Liver (tissue), 9 donors: ENCODE results near the gene APBA2. TPM values are rescaled to one million over a fixed set of nuclear protein-coding genes. Genes with fewer than 3 reads are reported as not detected.

ENCODE experiments used
- DNase-seq: peaks from one replicate; pipeline ENCODE4 v3.0.0-alpha.2; 2017; ENCODE audit warnings: low spot score
- H3K27ac ChIP-seq, 2 donors: one replicate each; pipeline ENCODE4 v1.7.0; 2013; ENCODE audit warnings: inconsistent platforms in 2 of 2, low read length in 2 of 2, control low read depth in 1 of 2, low read depth in 1 of 2, mild to moderate bottlenecking in 1 of 2
- H3K27me3 ChIP-seq, 4 donors: one replicate each; pipeline versions ENCODE4 v1.6.1 to v1.7.0; 2013; ENCODE audit warnings: low read length in 3 of 4, inconsistent platforms in 1 of 4, mild to moderate bottlenecking in 1 of 4, moderate library complexity in 1 of 4; ENCODE audit not compliant: control insufficient read depth in 4 of 4, insufficient read depth in 4 of 4
- H3K36me3 ChIP-seq, 4 donors: one replicate each; pipeline versions ENCODE4 v1.6.1 to v1.7.0; 2013; ENCODE audit warnings: low read length in 3 of 4, mild to moderate bottlenecking in 3 of 4, low read depth in 1 of 4, moderate library complexity in 1 of 4; ENCODE audit not compliant: control insufficient read depth in 4 of 4, insufficient read depth in 3 of 4
- H3K4me1 ChIP-seq, 4 donors: one replicate each; pipeline versions ENCODE4 v1.6.1 to v1.7.0; 2013; ENCODE audit warnings: low read length in 3 of 4, mild to moderate bottlenecking in 3 of 4, moderate library complexity in 1 of 4; ENCODE audit not compliant: control insufficient read depth in 4 of 4, insufficient read depth in 4 of 4
- H3K4me3 ChIP-seq, 3 donors: one replicate each; pipeline versions ENCODE4 v1.6.1 to v1.7.0; 2013; ENCODE audit warnings: low read length in 3 of 3, control low read depth in 1 of 3, low read depth in 1 of 3, mild to moderate bottlenecking in 1 of 3
- H3K9ac ChIP-seq, 2 donors: one replicate each; pipeline ENCODE4 v1.7.0; 2013; ENCODE audit warnings: low read length in 2 of 2, mild to moderate bottlenecking in 2 of 2, moderate library complexity in 2 of 2, control low read depth in 1 of 2, low read depth in 1 of 2
- H3K9me3 ChIP-seq, 4 donors: one replicate each; pipeline versions ENCODE4 v1.6.1 to v1.7.0; 2013; ENCODE audit warnings: low read length in 3 of 4; ENCODE audit not compliant: control insufficient read depth in 4 of 4
- CTCF ChIP-seq: fragments of 150-350 bp; IDR thresholded peaks from 2 replicates; pipeline ENCODE4 v1.5.1; 2017; ENCODE audit warnings: improper control_type of control experiment, low read depth, low read length; ENCODE audit not compliant: missing input control
- EGR1 ChIP-seq, 2 donors: IDR thresholded peaks; 2 replicates each; pipeline ENCODE4 v1.6.1; 2016 to 2018; ENCODE audit warnings: antibody characterized with exemption in 2 of 2, low read depth in 2 of 2
- FOXA1 ChIP-seq: IDR thresholded peaks from 2 replicates; pipeline ENCODE4 v1.6.1; 2016; ENCODE audit warnings: antibody characterized with exemption
- FOXA2 ChIP-seq: IDR thresholded peaks from 2 replicates; pipeline ENCODE4 v1.6.1; 2016; ENCODE audit warnings: antibody characterized with exemption
- GABPA ChIP-seq, 2 donors: IDR thresholded peaks in 1 of 2; conservative IDR thresholded peaks in 1 of 2; 2 replicates each; pipeline ENCODE4 v1.6.1; 2016; ENCODE audit warnings: antibody characterized with exemption in 2 of 2, mild to moderate bottlenecking in 1 of 2, moderate library complexity in 1 of 2
- HNF4A ChIP-seq, 2 donors: conservative IDR thresholded peaks; 2 replicates each; pipeline ENCODE4 v1.6.1; 2016; ENCODE audit warnings: antibody characterized with exemption in 2 of 2, mild to moderate bottlenecking in 2 of 2
- HNF4G ChIP-seq: IDR thresholded peaks from 2 replicates; pipeline ENCODE4 v1.6.1; 2016; ENCODE audit warnings: antibody characterized with exemption
- JUND ChIP-seq, 2 donors: IDR thresholded peaks; 2 replicates each; pipeline ENCODE4 v1.6.1; 2016; ENCODE audit warnings: antibody characterized with exemption in 2 of 2
- NR2F2 ChIP-seq: IDR thresholded peaks from 2 replicates; pipeline ENCODE4 v1.6.1; 2016; ENCODE audit warnings: antibody characterized with exemption
- RAD21 ChIP-seq, 2 donors: IDR thresholded peaks; 2 replicates each; pipeline ENCODE4 v1.6.1; 2016; ENCODE audit warnings: antibody characterized with exemption in 2 of 2, mild to moderate bottlenecking in 2 of 2
- RXRA ChIP-seq, 2 donors: IDR thresholded peaks; 2 replicates each; pipeline ENCODE4 v1.6.1; 2017 to 2018; ENCODE audit warnings: antibody characterized with exemption in 2 of 2, mild to moderate bottlenecking in 1 of 2
- YY1 ChIP-seq: IDR thresholded peaks from 2 replicates; pipeline ENCODE4 v1.6.1; 2016; ENCODE audit warnings: antibody characterized with exemption, mild to moderate bottlenecking
- ZBTB33 ChIP-seq: IDR thresholded peaks from 2 replicates; pipeline ENCODE4 v1.6.1; 2016; ENCODE audit warnings: antibody characterized with exemption
- WGBS: extraction: QIAGEN DNeasy Blood & Tissue Kit; methylation state at CpG from one replicate; pipeline ENCODE4 v1.1.7; 2013; 5-methylcytosine and 5-hydroxymethylcytosine counted together
- polyA plus RNA-seq, 2 donors: library from polyadenylated mRNA; stranded (reverse) in 1 of 2; unstranded in 1 of 2; fragments of 200-250 nt in 1 of 2; fragments of >200 nt in 1 of 2; fragmentation: Nextera tagmentation in 1 of 2; extraction: Ambion mirVana in 1 of 2; gene quantifications; one replicate each; pipeline versions ENCODE4 v1.2.1 to v1.2.3, GENCODE V29; 2013 to 2015
- total RNA-seq, 2 donors: library from RNA; depleted of rRNA; stranded (reverse); fragments of >200 nt; gene quantifications; one replicate each; pipeline ENCODE4 v1.2.3, GENCODE V29; 2014
- TF ChIP-seq, protein P1 (sequence below): IDR thresholded peaks from 2 replicates; pipeline ENCODE4 v1.6.1; 2016; ENCODE audit warnings: antibody characterized with exemption, mild to moderate bottlenecking
- TF ChIP-seq, protein P2 (sequence below): IDR thresholded peaks from 2 replicates; pipeline ENCODE4 v1.6.1; 2016; ENCODE audit warnings: antibody characterized with exemption
- TF ChIP-seq, protein P3 (sequence below): IDR thresholded peaks from 2 replicates; pipeline ENCODE4 v1.6.1; 2016; ENCODE audit warnings: antibody characterized with exemption
- donor health status: healthy.
- donor health status: healthy.
- donor health status: healthy.
- donor health status: healthy.
- donor health status: healthy.

Gene APBA2
- total and polyA plus RNA-seq, 4 donors: 0.38 to 2.9 (median 1.7) TPM

DNA sequence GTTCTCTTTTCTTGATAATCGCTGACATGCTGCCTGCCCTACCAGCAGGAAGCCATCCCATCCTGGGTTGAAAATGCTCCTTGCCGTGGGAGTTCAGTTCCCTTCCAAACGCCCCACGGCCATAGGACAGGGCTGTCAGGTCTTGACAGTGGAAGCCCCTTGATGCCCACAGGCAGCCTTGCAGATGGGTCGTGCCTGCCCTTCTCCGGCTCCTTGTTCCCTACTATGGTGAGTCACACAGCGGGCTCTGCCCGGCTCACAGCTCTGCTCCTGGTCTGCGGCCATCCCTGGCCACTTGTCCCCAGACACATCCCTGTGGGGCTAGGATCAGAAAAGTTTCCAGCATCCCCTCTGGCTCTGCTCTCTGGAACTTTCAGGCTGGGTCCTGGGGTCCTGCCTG, 6.2 kb upstream of the APBA2 start:
- no peak for TF ChIP-seq HNF4G
- TF ChIP-seq, protein P1, sequence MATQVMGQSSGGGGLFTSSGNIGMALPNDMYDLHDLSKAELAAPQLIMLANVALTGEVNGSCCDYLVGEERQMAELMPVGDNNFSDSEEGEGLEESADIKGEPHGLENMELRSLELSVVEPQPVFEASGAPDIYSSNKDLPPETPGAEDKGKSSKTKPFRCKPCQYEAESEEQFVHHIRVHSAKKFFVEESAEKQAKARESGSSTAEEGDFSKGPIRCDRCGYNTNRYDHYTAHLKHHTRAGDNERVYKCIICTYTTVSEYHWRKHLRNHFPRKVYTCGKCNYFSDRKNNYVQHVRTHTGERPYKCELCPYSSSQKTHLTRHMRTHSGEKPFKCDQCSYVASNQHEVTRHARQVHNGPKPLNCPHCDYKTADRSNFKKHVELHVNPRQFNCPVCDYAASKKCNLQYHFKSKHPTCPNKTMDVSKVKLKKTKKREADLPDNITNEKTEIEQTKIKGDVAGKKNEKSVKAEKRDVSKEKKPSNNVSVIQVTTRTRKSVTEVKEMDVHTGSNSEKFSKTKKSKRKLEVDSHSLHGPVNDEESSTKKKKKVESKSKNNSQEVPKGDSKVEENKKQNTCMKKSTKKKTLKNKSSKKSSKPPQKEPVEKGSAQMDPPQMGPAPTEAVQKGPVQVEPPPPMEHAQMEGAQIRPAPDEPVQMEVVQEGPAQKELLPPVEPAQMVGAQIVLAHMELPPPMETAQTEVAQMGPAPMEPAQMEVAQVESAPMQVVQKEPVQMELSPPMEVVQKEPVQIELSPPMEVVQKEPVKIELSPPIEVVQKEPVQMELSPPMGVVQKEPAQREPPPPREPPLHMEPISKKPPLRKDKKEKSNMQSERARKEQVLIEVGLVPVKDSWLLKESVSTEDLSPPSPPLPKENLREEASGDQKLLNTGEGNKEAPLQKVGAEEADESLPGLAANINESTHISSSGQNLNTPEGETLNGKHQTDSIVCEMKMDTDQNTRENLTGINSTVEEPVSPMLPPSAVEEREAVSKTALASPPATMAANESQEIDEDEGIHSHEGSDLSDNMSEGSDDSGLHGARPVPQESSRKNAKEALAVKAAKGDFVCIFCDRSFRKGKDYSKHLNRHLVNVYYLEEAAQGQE: no peak
- Histone ChIP-seq H3K9ac (no peak overlapping the region), H3K4me3 (no peak overlapping the region), H3K9me3 (no peaks in the 10 kb centered on the region), H3K27ac (no peak overlapping the region), H3K36me3 (no peaks in the 10 kb centered on the region), H3K4me1 (no peaks in the 10 kb centered on the region), H3K27me3 (no peaks in the 10 kb centered on the region)
- no peak for DNase-seq
- 93% methylated on average over 9 of the region's 9 CpGs for WGBS

DNA sequence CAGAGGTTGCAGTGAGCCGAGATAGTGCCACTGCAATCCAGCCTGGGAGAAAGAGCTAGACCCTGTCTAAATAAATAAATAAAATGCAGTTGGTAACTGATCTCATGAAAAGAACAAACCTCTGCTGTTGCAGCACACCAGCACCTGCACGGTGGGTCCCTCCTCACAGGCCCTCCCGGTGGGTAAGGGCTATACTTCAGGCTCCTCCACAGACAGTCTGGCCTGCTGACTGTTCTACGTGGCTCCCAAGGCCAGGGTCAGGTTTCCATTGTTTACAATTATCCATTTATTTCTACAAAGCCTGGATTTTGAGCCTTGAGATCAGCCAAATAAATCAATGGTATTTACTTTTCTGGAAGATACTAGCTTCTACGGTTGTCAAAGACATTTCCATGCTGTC, 5.1 kb upstream of the APBA2 start:
- 62% methylated on average over 5 of the region's 5 CpGs for WGBS
- no peak overlapping the region for H3K27ac ChIP-seq
- no peak for DNase-seq
- H3K4me3 ChIP-seq: no peak overlapping the region
- no peak overlapping the region for H3K9ac ChIP-seq
- TF ChIP-seq RAD21 (IDR thresholded peaks at IDR 0.05) (no peak), ZBTB33 (no peak), CTCF (no peak), GABPA (IDR thresholded peaks at IDR 0.05 in 1 of 2, conservative IDR thresholded peaks at IDR 0.05 in 1 of 2) (no peak), JUND (IDR thresholded peaks at IDR 0.05) (no peak), HNF4G (no peak), FOXA1 (no peak), HNF4A (conservative IDR thresholded peaks at IDR 0.05) (no peak), NR2F2 (no peak), FOXA2 (no peak), YY1 (no peak), RXRA (IDR thresholded peaks at IDR 0.05) (no peak), EGR1 (IDR thresholded peaks at IDR 0.05; ENCODE audit: low read depth in 2 of 2) (no peak)
- TF ChIP-seq, protein P2, sequence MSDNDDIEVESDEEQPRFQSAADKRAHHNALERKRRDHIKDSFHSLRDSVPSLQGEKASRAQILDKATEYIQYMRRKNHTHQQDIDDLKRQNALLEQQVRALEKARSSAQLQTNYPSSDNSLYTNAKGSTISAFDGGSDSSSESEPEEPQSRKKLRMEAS: no peak
- TF ChIP-seq, protein P1: no peak
- TF ChIP-seq, protein P3, sequence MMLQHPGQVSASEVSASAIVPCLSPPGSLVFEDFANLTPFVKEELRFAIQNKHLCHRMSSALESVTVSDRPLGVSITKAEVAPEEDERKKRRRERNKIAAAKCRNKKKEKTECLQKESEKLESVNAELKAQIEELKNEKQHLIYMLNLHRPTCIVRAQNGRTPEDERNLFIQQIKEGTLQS: no peak
- no peaks in the 10 kb centered on the region for H3K36me3 ChIP-seq
- H3K4me1 ChIP-seq: peaks cover 0 to 7% (median 2%) of the 10 kb centered on the region in 4 donors
- H3K9me3 ChIP-seq: no peaks in the 10 kb centered on the region
- peaks cover 0 to 7% (median 0%) of the 10 kb centered on the region in 4 donors for H3K27me3 ChIP-seq
